Prostate gland (tissue), 2 donors: ENCODE measurements around the gene NOTCH2.

Experiments
- POLR2A ChIP-seq: fragments of 450-650 bp; IDR thresholded peaks from one replicate; pipeline ENCODE4 v1.6.1; 2016; ENCODE audit warnings: antibody characterized with exemption, mild to moderate bottlenecking
- POLR2AphosphoS5 ChIP-seq: sonication (generic); formaldehyde crosslinking; IDR thresholded peaks from one replicate; pipeline ENCODE4 v1.6.1; 2017; ENCODE audit warnings: antibody characterized with exemption
- TF ChIP-seq, protein P1 (sequence below), 4 experiments: fragments of 200-600 bp in 2 of 4; fragments of 450-650 bp in 2 of 4; sonication (generic) in 2 of 4; IDR thresholded peaks; 1 replicate in 3 of 4; 2 replicates in 1 of 4; pipeline ENCODE4 v1.5.1; 2016 to 2019; ENCODE audit warnings: antibody characterized with exemption in 4 of 4, mild to moderate bottlenecking in 2 of 4, moderate library complexity in 2 of 4

DNA sequence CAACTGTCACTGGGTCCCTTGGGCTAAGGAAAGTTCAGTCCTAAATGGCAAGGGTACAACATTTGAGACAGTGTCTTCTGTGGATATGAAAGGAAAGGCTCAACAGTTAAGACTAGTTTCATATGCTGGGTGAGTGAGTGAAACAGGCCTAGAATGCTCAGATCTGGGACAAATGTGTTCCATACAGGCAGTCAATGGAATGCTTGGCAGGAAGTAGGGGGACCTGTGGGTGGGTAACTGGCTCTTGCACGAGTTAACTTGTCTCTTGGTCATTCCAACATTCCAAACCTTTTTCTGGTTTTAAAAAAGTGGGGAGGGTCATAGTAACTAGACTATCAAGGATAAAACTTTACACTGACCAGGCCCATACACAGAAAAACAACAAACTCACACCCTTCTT, 155.4 kb downstream of the NOTCH2 start:
- TF ChIP-seq, protein P1, sequence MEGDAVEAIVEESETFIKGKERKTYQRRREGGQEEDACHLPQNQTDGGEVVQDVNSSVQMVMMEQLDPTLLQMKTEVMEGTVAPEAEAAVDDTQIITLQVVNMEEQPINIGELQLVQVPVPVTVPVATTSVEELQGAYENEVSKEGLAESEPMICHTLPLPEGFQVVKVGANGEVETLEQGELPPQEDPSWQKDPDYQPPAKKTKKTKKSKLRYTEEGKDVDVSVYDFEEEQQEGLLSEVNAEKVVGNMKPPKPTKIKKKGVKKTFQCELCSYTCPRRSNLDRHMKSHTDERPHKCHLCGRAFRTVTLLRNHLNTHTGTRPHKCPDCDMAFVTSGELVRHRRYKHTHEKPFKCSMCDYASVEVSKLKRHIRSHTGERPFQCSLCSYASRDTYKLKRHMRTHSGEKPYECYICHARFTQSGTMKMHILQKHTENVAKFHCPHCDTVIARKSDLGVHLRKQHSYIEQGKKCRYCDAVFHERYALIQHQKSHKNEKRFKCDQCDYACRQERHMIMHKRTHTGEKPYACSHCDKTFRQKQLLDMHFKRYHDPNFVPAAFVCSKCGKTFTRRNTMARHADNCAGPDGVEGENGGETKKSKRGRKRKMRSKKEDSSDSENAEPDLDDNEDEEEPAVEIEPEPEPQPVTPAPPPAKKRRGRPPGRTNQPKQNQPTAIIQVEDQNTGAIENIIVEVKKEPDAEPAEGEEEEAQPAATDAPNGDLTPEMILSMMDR (IDR thresholded peaks at IDR 0.05), result no peak
- TF ChIP-seq POLR2A (no peak), POLR2AphosphoS5 (no peak)
